Stimulated activated CD4-positive, alpha-beta T cell treated with anti-CD3 and anti-CD28 coated beads, TNF-alpha, amount 100 ng/mL, for 48 hours (primary cell): ENCODE measurements around the gene PRCC.
"Not testable (repeated sequence)": the region's sequence is repeated elsewhere in the genome, so short reads cannot be mapped to it uniquely, and the experiment has no call there.

ENCODE experiments used
- DNase-seq, 3 donors: peaks; one replicate each; pipeline ENCODE4 v3.0.0-alpha.2; 2020; ENCODE audit warnings: low read depth in 3 of 3

The PRCC gene

GRCh38 chr1:156765136-156765535, 2.2 kb upstream of the PRCC start:
- not testable (repeated sequence) for DNase-seq

GRCh38 chr1:156765666-156766065, 1.7 kb upstream of the PRCC start:
- no peak for DNase-seq

DNA sequence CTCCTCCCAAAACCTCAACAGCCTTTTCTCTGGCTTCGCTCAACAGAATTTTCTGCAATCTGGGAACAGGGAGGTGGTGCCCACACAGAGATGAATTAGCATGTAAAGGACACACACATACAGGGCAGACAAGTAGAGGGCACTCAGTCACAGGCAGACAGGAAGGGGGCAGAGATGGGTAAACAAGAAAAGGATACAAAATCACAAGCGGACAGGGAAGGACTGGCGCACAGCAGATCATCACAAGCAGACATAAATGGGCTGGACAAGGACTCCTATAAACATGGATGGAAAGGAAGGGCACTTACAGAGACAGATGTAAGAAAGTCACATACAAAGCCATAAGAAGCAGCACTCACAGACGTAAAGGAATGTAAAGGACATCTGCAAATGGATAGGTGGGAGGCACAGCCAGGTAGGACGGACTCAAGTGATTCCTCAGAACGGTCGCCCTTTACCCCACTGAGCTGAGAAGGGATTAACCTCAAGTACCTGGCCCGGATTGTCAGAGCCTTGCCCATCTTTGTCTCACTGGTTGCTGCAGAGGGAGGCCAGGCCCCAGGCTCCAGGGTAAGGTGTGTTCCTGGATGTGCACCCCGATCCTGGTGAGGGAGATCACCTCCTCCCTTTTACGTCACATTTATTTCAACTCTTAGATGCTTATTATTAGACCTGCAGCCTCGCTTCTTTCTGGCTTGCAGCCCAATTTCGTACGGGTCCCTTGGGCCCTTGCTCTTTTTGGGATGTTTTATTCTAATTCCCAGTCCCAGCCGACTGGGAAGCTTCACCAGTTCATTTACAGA, 836 bp upstream of the PRCC start:
- DNase-seq, result no peak

- DNase-seq, result no peak
Observed at GRCh38 chr1:156767879-156768604, 707 bp downstream of the PRCC start.

DNA sequence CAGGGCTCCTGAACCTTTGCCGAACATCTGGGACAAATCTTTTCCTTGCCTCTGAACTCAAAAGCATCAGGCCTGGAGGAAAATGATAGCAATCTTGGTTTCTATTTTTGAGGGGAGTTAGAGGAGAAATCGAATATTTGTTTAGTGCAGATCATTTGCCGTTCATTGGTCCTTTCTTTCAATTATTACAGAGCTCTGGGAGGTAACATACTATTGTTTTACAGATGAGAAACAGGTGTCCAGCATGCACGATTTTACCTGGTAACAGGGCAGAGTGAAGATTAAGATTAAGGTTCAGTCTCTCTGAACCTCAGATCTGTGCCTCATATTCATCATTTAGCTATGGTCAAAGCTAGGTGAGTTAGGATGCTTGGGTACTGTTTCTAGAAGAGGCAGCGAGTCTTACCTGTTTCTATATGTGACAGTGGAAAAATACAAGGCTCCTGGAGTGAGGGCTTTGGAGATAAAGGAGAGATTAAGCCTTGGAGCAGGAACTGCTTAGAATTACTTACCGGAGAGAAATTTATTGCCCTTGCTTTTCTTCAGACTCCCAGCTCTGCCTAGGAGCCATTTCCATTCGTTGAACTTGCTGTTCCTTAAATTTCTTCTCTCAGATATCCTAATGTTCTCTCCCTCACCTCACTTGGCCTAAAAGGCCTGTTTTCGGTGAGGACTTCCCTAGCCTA, 1.4 kb downstream of the PRCC start:
- no peak for DNase-seq

- no peak for DNase-seq
Observed at GRCh38 chr1:156772222-156772621, 4.9 kb downstream of the PRCC start.

GRCh38 chr1:156772728-156773497, 5.6 kb downstream of the PRCC start:
- DNase-seq, result no peak

- DNase-seq, result no peak
Observed at GRCh38 chr1:156773607-156774006, 6.3 kb downstream of the PRCC start.

DNA sequence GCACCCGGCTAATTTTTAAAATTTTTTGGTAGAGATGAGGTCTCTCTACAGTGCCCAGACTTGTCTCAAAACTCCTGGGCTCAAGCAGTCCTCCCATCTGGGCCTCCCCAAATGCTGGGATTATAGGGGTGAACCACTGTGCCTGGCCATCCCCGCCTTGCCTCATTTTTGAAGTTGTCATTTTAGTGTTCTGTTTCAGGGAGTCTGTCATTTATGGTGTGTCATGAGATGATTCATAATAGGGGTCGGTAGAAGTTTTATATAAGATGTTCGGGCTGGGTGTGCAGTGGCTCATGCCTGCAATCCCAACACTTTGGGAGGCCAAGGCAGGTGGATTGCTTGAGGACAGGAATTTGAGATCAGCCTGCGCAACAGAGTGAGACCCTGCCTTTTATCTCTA, 8.5 kb downstream of the PRCC start:
- DNase-seq, result no peak

DNA sequence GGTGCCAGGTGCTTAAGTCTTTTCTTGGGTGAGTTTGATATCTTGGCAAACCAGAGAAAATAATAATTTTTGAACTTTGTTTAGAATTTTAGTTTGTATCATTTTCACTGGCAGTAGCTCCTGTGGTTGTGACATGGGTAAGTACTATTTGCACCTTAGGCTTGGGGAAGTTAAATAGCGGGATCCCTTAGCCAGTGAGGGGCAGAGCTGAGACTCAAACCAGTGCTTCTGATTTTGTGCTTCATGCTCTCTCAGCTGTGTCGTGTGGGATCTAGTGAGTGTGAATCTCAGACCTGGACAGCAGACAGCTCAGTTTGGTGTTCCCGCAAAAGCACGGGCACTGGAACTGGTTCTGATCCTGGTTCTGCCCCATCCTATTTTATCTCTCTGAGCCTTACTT, 9.6 kb downstream of the PRCC start:
- DNase-seq, result no peak

GRCh38 chr1:156777573-156777972, 10.2 kb downstream of the PRCC start:
- no peak for DNase-seq

DNA sequence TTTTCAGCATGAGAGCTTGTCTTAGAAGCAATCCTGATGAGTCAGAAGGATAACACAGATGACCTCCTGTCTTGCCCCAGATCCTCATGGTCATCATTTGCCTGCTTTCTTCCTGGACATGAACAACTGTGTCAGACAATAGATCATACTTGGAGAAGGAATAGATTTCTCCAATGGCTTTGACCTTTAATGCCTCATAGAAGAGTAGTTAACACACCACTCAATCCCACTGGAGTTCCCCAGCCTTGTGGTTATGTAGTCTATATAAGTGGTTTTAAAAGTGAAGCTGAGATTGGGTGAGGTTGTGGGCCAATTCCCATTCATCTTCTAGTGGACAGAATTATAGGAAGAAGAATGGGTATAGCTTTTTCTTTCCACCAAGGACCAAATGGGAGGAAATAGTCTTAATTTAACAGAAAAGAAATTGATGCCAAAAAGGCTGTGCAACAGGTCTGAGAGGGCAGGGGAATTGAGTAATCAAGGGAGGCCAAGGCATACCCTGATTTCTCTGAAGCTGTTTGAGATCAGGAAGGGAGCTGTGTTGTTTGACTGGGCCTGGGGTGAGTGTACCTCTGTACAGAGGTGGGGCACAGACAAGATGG, 14.4 kb downstream of the PRCC start:
- DNase-seq, result no peak

GRCh38 chr1:156785458-156785857, 18.1 kb downstream of the PRCC start:
- DNase-seq, result no peak

GRCh38 chr1:156786640-156787039, 19.3 kb downstream of the PRCC start:
- DNase-seq, result no peak

- no peak for DNase-seq
Observed at GRCh38 chr1:156788136-156788535, 20.8 kb downstream of the PRCC start.

DNA sequence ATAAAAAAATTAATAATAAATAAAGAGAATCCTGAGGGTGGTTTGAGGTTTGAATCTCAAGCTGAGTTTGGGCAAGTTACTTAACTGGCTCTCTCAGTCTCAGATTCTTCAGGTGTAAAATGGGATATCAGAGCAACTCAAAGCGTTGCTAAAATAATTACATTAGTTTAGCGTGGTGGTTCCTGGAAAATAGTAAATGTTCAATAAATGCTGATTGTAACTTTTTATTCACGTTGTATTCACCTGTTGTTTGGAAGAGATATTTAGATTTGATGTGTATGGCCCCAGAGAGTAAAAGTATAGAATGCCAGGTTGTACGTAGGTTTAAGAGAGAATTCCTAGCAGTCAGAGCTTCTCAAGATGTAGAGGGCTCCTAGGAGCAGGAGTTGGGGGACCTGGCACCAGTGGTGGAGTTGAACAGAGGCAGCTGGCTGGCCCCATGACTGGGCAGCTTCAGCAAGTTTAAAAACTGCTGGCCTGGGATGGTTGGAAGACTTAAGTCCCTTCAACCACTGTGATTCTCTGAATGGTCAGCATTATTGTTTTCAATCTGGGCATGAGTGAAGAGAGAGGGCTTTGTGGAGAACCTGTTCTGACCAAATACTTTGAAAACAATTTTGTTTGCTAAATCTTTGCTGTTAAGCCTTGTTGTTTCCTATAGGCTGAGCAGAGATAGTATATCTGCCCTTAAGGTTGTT, 22.4 kb downstream of the PRCC start:
- DNase-seq, result no peak

DNA sequence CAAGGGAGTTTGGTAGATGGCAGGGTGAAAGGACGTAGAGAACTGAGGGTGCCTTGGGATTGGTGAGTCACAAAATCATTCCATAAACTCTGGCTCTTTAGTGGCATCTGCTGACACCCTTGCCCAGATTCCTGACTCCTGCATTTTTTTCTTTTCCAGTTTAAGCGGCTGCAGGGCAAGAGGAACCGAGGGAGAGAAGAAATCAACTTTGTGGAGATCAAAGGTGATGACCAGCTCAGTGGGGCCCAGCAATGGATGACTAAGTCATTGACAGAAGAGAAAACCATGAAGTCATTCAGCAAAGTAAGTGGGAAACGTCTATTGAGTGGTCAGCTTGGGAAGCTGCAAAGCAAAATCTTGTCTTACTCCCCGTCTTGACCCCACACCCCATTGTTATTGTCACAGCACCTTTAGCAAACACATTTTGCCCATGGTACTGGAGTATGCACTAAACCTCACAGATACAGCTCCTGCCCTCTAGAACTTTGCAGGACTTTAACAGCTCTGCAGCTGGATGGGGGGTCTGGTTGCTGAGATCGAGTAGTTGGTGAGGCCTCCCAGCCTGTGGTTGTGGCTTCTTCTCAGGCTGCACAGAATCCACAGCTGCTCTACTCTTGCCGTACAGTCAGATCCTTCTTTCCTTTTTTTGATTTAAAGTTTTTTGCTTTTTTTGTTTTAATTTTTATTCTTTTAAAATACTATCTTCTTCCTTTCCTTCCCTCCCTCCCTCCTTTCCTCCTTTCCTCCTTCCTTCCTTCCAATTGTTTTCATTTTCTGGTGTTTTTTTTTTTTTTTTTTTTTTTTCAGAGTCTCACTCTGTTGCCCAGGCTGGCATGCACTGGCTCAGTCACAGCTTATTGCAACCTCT, 27.4 kb downstream of the PRCC start:
- DNase-seq, result no peak

DNA sequence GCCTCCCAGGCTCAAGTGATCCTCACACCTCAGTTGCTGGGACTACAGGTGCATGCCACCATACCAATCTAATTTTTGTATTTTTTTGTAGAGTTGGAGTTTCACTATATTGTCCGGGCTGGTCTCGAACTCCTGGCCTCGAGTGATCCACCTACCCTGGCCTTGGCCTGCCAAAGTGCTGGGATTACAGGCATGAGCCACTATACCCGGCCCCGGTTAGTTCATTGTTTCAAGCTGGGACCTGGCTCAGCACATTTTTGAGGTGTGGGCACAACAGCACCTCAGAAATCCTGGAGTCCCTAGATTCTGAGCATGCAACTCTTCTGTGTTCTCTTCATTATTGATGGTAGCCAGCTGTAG, 28.0 kb downstream of the PRCC start:
- DNase-seq, result no peak

DNA sequence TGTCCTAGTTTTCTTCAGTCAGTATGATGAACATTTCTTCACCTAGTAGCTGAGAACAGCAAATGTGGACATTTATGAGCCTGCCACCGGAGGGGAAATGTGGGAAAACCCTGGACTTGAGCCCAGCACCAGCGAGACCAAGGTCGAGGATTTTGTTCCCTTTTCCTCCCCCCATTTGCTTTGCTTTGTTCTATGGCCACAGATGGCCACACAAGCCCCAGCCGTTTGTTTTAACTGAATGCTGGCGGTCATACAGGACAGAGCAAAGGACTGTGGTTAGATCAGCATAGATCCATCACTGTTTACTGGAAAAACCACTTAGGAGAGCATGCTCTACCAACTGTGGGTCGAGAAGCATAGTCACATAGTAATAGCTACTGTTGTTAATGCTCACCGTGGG, 28.5 kb downstream of the PRCC start:
- DNase-seq, result no peak
